NCI-H1694 (cell line): ENCODE measurements around the gene RUVBL2.

Experiments used
- DNase-seq: peaks from one replicate; lab custom pipeline; 2025; lab: John Stamatoyannopoulos, UW

Gene RUVBL2

DNA sequence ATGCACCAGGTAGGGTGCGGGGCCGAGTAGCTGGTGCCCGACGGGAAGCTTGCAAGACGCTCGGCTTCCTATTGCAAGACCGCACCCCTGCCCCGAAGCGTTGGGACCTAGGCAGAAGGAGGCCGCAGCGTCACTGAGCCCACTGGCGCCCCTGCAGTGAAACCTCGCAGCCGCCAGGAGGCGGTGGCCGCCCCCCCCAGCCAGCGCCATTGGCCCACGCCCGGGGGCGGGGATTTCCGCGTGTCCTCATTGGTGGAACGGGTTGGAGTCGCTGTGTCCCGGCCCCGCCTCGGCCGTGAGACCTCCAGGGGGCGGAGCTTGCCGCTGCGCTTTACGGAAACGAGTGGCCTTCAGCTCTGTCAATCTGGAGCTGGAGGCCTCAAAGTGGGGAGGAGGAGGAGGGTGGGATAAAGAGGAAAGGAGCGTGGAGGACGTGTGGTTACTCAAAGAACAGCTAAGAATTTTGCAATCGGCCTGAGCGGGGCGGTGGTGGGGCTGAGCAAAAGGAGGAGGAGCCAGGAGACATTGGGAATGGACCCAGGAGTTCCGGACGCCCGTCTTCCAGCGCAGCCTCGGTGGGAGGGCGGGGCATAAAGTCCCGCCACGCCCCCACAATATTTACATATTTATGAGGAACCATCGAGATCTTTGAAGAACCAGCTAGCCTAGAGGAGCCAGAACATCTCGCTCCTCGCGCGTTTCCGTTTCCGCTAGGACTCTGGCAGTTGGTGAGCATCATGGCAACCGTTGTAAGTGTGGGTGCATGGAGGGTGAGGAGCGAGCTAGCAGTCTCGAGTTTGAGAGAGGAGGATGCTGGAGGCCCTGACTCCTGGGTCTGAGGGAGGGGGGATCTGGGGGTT, at the start of gene RUVBL2, which contains the start of gene GYS1:
Gene RUVBL2 (plus strand): TSS at position 713 of the 860 bp plus-strand sequence. CDS start 25 bp downstream, at position 738.
Gene GYS1 (minus strand): TSS at position 135 of the 860 bp plus-strand sequence. CDS start 197 bp downstream, outside the sequence.
- peak; percentile 98 for DNase-seq

DNA sequence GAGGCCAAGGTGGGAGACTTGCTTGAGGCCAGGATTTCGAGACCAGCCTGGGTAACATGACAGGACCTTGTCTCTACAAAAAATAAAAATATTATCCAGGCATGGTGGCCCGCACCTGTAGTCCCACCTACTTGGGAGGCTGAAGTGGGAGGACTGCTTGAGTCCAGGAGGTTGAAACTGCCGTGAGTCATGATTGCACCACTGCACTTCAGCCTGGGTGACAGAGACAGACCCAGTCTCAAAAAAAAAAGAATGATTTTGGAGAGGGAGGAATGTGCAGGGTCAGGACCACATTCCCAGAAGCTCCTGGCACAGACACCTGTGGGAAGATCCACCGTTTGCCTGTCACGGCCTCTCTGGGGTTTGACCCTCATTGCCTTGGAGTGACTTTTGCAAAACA, 48.3 kb upstream of the RUVBL2 start:
- no peak for DNase-seq

DNA sequence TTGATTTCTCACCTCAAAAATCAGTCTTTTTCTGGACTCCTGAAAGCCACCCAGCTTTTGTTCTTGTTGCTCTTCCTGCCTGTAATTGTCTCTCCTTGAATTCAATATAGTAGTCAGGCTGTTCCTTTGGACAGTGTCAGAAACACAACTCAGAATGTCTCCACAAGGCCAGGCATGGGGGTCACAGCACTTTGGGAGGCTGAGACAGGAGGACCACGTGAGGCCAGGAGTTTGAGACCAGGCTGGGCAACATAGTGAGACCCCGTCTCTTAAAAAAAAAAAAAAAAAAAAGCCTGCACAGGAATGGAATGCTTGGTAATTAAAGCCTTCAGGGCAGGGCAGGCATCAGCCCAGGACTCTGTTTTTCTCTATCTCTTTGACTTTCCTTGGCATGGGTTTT, 47.9 kb upstream of the RUVBL2 start:
- DNase-seq, result no peak

DNA sequence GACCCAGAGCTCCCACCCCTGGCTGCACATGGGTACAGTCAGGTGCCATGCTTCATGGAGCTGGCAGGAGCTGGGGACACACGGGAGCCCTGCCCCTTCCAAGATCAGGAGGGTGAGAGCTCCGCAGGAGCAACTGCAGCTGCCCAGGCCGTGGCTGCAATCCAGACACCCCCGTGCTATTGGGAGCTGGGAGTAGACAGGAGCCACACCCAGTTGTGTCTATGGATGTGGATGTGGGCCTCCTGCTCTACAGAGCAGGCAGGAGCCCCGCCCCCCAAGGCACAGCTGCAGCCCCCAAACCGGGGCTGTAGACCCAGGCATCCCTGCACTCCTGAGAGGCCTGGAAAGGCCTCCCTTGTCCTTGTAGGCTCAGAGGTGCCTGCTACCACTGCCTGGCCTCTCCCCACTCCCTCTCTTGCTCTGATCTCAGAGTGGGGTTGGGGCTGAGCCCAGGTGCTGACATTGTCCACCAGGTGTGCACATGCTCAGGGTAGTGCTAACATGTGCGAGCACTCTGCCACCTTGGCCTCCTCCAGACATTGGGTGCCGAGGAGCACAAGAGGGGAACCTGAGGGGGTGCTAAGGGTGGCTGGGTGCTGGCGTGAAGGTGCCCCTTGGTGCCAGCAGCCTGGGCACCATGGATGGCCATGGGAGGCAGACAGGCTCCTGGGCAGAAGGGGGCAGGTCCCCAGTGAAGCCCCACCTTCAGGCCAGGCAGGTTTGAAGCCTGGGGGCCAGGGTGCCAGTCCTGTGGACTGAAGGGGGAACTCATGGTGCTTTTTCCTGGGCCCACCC, 47.0 kb upstream of the RUVBL2 start:
- DNase-seq, result no peak

DNA sequence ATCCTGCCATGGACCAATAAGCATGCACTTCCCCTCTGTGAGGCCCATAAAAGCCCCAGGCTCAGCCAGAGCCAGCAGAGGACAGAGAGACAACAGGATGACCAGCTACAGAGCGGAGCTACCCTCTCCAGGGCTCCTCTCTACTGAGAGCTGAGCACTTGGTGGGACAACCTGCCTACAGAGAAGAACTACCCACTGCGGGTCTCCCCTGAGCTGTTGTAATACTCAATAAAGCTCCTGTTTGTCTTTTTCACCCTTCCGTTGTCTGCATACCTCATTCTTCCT, 46.5 kb upstream of the RUVBL2 start:
- DNase-seq, result no peak

DNA sequence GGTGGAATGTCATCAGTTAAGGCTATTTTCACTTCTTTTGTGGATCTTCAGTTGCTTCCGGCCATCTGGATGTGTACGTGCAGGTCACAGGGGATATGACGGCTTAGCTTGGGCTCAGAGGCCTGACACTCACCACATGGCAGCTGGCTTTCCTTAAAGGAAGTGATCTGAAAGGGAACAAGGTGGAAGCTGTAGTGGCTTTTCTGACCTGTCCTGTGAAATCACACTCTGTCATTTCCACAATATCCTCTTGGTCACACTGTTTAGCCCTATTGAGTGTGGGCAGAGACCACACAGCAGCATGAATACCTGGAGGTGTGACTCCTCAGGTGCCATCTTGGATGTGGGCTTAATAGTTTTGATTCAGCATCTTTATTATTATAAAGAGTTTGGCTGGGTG, 43.5 kb upstream of the RUVBL2 start:
- no peak for DNase-seq

DNA sequence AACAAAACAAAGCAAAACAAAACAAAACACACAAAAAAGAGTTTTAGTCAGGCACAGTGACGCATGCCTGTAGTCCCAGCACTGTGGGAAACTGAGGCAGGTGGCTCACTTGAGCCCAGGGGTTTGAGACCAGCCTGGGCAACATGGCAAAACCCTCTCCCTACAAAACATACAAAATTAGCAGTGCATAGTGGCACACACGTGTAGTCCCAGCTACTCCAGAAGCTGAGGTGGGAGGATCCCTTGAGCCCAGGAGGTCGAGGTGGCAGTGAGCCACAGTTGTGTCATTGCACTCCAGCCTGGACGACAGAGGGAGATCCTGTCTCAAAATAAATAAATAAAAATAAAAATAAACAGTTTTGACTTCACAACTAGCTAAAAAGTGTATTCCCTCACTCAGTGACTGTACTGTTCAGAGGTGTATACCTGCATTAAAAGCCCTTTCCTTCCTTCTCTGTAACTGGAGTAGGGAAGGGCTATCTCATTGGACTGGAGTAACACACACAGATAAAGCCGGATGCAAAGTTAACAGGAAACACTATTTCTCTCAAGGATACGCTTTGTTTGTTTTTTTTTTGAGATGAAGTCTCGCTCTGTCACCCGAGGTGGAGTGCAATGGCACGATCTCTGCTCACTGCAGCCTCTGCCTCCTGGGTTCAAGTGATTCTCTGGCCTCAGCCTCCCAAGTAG, 42.7 kb upstream of the RUVBL2 start:
- no peak for DNase-seq

DNA sequence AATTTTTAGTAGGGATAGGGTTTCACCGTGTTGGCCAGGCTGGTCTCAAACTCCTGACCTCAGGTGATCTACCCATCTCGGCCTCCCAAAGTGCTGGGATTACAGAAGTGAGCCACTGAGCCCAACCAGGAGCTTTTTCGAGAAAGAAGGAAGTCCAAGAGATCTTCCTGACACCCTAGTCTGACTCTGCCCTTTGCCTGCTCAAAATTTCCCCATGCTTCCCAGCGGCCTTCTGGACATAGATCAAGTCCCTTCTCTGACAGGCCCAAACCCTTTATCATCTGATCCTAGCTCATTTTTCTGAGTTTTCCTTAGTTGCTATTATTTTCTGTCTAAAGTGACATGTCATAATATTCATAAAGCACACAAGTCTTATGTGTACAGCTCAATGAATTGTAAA, 40.5 kb upstream of the RUVBL2 start:
- no peak for DNase-seq

DNA sequence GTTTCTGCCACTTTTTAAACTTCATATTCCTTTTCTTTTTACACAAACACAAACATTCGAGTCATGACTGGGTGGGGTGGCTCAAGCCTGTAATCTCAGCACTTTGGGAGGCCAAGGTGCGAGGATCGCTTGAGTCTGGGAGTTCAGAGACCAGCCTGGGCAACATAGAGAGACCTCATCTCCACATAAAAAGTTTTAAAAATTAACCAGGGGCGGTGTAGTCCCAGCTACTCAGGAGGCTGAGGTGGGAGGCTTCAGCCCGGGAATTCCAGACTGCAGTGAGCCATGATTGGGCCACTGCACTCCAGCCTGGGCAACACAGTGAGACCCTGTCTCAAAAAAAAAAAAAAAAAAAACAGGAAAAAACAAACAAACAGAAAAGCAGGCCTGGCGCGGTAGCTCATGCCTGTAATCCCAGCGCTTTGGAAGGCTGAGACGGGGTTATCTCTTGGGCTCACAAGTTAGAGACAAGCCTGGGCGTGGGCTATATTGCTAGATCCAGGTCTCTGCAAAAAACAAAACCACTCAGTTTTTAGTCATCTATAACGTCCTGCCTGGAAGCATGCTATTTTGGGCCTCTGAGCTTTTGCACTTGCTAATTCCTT, 39.6 kb upstream of the RUVBL2 start:
- no peak for DNase-seq

DNA sequence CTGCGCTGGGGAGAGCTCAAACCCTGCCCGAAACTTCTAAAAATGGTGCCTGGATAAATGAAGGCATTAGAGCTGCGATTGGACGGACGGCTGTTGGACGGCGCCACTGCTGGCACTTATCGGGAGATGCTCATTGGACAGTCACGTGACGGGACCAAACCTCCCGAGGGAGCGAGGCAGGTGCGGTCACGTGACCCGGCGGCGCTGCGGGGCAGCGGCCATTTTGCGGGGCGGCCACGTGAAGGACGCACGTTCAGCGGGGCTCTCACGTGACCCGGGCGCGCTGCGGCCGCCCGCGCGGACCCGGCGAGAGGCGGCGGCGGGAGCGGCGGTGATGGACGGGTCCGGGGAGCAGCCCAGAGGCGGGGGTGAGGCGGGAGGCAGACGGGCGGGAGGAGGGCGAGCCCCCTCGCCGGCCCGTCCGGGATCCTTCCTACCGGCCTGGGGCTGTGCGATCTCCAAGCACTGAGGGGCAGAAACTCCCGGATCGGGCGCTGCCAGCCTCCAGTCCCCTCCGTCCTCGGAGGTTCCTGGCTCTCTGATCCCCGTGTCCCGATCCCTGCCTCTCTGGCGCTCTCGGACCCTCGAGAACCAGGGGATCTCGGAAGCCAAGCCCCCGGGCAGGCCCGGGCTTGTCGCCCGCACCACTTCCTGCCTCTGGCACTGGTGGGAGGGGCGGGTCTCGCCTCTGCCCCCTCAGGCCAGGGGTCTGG, 38.9 kb upstream of the RUVBL2 start, which contains the start of gene BAX:
Gene BAX (plus strand): TSS at position 281 of the 713 bp plus-strand sequence. CDS start 54 bp downstream, at position 335.
- peak; percentile 97 for DNase-seq

DNA sequence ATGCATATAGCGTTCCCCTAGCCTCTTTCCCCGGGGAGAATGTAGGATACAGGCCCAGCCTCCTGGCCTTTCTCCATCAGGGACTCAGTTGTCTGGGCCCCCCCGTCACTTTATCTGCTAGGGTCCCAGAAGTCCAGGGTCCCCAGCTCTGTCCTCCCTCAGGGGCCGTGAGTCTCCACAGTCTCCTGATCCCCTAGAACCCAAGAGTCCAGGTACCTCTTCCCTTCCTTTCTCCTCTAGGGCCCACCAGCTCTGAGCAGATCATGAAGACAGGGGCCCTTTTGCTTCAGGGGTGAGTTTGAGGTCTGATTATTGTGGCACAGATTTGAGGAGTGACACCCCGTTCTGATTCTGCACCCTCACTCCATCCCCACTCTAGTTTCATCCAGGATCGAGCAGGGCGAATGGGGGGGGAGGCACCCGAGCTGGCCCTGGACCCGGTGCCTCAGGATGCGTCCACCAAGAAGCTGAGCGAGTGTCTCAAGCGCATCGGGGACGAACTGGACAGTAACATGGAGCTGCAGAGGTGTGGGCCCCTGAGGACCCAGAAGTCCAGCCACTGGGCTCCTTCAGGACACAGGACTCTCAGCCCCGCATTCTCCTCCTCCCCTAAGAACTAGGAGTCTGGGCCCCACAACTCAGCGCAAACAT, 38.3 kb upstream of the RUVBL2 start:
- DNase-seq, result no peak

DNA sequence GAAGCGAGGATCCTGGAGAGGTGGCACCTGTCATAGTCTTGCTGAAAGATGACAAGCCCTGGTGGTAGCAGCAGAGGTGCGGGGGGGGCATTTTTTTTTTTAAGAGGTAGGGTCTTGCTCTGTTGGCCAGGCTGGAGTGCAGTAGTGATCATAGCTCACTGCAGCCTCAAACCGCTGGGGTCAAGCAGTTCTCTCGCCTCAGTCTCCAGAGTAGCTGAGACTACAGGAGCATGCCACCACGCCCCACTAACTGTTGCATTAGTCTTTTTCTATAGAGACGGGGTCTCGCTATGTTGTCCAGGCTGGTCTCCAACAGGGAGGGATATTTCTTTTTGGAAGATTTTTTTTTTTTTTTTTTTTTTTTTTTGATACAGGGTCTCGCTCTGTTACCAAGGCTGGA, 35.7 kb upstream of the RUVBL2 start:
- DNase-seq, result no peak

DNA sequence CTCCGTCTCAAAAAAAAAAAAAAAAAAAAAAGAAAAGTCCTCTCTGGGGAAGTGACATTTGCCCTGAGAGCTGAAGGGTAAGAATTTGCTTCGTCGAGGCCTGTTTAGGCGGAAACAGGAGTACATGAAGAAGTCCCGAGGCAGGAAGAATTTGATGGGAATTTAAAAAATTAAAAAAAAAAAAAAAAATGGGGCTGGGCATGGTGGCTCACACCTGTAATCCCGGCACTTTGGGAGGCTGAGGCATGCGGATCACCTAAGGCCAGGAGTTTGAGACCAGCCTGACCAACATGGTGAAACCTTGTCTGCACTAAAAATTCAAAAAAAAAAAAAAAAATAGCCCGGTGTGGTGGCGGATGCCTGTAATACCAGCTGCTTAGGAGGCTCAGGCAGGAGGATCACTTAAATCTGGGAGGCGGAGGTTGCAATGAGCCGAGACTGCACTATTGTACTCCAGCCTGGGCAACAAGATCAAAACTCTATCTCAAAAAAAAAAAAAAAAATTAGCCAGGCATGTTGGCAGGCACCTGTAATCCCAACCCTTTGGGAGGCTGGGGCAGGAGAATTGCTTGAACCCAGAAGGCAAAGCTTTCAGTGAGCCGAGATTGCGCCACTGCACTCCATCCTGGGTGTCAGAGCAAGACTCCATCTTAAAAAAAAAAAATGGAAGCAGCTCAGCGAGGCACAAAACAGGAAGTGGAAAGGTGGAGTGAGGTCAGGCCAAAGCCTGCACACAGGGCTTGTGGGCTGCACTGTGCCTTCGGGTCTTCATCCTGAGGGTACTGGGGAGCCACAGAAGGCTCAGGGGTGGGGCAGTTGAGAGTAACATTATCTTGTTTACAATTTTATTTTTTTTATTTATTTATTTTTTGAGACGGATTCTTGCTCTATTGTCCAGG, 34.1 kb upstream of the RUVBL2 start:
- DNase-seq, result no peak

DNA sequence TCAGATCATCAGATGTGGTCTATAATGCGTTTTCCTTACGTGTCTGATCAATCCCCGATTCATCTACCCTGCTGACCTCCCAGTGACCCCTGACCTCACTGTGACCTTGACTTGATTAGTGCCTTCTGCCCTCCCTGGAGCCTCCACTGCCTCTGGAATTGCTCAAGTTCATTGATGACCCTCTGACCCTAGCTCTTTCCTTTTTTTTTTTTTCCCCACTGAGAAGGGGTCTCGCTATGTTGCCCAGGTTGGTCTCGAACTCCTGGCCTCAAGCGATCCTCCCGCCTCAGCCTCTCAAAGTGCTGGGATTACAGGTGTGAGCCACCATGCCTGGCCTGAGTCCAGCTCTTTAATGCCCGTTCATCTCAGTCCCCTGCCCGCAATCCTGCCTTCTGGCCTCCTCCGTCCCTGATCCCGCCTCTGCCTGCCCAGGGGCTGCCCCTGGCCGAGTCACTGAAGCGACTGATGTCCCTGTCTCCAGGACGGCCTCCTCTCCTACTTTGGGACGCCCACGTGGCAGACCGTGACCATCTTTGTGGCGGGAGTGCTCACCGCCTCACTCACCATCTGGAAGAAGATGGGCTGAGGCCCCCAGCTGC, 32.5 kb upstream of the RUVBL2 start:
- no peak for DNase-seq

DNA sequence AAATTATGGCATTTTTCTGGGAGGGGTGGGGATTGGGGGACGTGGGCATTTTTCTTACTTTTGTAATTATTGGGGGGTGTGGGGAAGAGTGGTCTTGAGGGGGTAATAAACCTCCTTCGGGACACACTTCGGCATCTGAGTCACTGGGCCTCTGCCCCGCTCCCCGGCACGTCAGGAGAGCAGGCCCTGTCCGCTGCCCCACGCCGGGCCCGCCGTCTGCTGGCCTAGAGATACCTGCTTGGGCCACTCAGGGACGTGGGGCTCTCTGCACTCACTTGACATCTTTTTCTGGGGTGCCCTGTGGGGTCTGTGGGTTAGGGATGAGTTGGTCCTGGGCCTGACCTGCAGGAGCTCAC, 32.0 kb upstream of the RUVBL2 start:
- DNase-seq, result no peak

DNA sequence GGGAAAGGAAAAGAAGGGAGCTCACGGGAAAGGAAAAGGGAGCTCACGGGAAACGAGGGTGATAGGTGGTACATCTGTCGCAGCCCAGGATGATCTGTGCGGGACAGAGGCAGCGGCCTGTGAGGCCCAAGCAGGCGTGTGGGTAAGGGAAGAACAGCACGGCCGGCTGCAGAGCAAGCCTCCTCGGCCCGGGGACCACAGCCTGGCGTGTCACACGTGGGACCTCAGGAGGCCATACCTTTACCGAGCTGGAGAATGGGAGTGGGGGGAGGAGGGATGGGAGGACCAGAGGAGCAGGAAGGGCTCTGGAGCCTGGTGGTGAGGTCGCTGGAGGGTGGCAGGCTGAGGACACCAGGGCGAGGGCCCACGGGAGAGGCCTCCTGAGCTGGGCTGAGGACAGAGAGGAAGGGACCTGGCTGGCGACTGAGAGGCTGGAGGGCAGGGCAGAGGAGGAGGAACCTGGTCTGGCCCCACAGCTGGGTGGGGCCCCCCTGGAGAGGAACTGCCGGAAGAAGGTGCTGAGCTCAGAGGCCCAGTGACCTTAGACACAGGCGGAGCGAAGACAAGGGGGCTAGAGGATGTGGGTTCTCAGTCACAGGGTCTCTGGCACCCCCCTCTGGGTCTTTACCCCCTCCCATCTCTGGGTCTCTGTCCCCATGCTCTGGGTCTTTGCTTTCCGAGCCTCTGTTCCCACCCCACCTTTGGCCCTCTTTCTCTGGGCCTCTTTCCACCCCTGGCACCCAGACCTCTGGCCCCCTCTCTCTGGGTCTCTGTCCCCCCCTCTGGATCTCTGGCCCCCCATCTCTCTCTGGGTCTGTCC, 31.4 kb upstream of the RUVBL2 start:
- DNase-seq, result no peak

DNA sequence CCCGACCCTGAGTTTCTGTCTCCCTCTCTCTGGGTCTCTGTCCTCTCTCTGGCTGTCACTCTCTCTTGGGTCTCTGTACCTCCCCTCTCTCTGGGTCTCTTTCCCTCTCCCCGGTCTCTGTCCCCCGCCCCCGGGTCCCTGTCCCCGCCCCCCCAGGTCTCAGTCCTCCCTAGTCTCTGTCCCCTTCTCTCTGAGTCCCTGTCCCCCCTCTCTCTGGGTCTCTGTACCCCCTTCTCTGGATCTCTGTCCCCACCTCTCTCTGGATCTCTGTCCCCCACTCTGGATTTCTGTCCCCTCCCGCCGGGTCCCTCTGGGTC, 30.9 kb upstream of the RUVBL2 start:
- no peak for DNase-seq

DNA sequence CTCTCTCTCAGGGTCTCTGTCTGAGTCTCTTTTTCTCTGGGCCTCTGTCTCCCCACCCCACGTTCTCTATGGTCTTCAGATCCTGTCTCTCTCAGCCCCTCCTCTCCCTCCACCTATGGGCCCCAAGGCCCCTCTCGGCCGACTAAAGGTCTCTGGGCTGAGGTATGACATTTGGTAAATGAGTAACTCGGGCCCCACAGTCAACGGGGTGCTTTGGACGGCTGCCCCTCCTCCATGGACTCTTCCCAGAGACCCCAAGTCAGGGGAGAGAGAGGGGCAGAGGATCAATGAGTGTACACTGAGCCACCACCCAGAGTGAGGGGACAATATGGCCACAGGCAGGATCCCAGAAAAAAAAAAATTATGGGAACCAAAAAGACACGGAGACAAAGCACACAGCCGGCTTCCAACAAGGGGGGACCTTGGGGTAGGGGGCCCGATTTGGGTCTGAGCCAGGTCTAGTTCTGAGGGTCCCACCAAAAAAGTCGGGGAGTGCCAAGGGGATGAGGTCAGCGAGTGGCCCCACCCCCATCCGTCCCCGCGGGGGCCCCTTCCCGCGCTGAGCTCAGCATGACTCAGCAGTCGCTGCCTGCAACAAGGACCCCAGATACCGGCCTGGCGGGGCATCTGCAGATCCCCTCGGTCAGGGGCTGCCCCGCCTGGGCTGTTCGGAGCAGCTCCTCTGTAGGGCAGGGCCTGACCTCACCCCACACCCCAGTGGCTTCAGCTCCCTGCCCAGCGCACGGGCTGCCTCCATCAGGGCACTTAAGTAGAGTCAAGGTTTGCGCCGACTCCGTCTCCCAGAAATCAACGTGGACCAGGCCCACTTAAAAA, 30.1 kb upstream of the RUVBL2 start:
- DNase-seq, result no peak
